HG02885 (cell line): ENCODE results near the gene SFSWAP.

Source experiments
- ATAC-seq: cut with Tn5 transposase; IDR thresholded peaks from one replicate; pipeline ENCODE4 v1.9.1; 2021; ENCODE audit warnings: mild to moderate bottlenecking; ENCODE audit not compliant: unreplicated experiment, poor library complexity

The SFSWAP gene

DNA sequence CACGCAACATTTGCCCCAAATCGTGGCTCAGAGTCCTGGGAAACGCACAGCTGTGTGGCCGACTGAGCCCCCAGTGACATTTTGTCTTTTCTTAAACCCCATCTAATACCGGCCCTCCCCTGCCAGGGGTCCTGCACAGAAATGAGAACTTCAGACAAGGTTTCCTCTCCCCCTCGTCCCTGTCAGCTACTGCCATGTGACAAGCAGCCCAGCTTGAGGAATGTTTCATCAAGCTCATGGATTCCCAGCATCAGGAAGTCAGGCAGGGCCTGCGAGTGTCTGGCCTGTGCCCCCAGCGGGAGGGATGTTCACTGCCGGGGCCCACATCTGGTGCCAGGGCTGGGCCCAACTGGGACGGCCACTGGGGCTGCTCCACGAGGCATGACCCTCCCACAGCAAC is 133.2 kb downstream of the SFSWAP start:
- ATAC-seq: no peak

DNA sequence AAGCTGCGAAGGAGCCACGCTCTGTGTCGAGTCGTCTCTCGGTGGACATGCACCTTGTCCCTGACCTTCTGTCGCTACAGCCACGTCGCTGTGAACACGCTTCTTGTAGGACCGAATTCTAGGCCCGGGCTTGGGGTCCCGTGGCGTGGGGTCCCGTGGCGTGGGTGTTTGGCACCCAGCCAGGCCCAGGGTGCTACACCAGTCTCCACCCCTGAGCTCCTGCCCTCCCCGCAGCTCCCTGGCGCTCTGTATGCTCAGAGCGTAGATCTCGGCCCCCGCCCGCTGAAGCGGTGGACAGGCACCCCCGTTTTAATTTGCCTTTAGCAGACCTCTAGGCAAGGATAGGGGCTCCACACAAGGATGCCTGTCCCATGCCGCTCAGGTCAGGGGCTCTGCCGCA is 133.8 kb downstream of the SFSWAP start:
- ATAC-seq: no peak

DNA sequence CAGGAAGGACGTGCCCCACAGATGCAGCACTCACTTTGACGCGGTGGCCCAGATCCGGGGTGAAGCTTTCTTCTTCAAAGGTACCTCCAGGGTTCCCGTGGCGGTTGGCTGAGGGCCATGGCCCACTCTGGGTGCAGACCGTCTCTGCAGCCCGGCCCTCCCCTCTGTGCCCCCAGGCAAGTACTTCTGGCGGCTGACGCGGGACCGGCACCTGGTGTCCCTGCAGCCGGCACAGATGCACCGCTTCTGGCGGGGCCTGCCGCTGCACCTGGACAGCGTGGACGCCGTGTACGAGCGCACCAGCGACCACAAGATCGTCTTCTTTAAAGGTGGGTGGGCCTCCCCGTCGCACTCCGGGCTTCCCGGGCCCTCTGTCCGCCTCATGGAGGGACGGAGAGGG is 134.2 kb downstream of the SFSWAP start:
- ATAC-seq: no peak

DNA sequence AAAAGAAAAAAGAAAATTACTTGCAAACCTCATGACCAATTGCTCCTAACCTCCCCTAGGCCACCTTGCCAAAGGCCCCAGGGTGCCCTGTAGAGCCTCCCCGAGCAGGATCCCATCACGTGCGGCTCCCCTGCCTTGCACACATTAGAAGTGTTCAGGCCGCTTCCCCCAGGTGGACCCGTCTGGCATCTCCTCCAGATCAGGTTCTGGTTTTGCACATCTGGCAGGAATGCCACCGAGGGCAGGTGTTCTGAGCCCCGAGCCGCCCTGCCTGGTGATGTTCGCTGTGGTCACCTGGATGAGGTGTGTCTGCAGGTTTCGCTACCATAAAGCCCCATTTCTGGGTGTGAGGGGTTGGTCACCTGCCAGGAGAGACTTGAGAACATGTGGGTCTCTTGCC is 136.6 kb downstream of the SFSWAP start:
- ATAC-seq: no peak

DNA sequence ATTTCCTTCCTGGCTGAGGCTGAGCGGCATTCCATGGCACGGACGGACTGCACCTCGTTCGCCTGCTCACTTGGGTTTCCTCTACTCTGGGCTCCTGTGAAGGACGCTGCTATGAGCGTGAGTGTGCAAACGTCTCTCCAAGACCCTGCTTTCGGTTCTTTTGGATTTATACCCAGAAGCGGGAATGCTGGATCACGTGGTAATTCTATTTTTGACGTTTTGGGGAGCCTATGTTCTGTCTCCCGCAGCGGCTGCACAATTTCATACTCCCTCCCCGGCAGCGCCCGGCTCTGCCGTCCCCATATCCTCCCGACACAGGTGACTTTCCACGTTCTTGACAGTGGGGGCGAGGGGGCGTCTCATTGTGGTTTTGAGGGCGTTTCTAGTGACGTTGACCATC is 137.9 kb downstream of the SFSWAP start:
- no peak for ATAC-seq
